Measurements from ENCODE around the gene KIF12.

The KIF12 gene

DNA sequence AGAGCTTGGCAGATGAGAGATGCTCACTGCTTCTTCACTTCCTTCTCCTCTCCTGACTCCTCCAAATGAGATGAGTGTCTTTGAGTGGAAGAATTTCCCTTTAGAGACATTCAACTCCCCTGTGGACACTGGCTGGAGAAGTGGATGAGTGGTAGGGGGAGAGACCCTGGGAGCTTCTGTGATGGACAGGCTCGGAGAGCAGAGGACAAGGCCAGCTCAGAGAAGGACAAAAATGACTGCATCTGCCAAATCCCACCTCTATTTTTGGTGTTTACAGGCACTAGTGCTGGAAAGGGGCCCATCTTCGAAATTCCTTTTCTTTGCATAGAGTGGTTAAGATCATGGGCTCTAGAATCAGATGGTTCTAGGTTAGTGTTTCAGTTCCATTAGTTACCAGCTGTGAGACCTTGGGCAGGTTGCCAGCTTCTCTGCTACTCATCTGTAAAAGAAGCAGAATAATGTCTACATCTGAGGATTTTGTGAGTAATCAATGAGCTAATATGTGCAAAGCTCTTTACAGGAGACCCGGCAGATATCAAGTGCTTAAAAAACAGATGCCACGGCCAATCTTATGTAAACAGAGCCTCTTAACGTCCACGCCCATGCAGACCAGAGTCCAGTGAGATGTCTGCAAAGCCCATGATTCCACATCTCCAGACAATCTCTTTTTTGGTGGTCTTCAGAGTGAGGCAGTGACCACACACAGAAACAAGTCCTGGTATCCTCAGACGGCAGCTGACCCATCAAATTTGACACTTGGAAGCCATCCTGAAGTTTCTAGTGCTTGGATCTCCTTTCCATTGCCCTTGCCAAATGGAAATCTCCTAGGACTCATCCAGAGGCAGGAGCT lies 42.7 kb upstream of the KIF12 start:
- H3K36me3 ChIP-seq (replicated peaks; ENCODE audit: insufficient read depth, low read length) = no peaks in the 10 kb centered on the region
- TF ChIP-seq EZH2phosphoT487 (IDR thresholded peaks at IDR 0.05; ENCODE audit: low read length) (no peak), EZH2 (optimal IDR thresholded peaks at IDR 0.05; ENCODE audit: low read depth, low read length) (no peak)
- TF ChIP-seq, protein P1, sequence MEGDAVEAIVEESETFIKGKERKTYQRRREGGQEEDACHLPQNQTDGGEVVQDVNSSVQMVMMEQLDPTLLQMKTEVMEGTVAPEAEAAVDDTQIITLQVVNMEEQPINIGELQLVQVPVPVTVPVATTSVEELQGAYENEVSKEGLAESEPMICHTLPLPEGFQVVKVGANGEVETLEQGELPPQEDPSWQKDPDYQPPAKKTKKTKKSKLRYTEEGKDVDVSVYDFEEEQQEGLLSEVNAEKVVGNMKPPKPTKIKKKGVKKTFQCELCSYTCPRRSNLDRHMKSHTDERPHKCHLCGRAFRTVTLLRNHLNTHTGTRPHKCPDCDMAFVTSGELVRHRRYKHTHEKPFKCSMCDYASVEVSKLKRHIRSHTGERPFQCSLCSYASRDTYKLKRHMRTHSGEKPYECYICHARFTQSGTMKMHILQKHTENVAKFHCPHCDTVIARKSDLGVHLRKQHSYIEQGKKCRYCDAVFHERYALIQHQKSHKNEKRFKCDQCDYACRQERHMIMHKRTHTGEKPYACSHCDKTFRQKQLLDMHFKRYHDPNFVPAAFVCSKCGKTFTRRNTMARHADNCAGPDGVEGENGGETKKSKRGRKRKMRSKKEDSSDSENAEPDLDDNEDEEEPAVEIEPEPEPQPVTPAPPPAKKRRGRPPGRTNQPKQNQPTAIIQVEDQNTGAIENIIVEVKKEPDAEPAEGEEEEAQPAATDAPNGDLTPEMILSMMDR (IDR thresholded peaks at IDR 0.05; ENCODE audit: low read length) = no peak
- no peaks in the 10 kb centered on the region for H4K20me1 ChIP-seq (ENCODE audit: insufficient read depth, low read length)
- no peaks in the 10 kb centered on the region for H3K9me3 ChIP-seq (replicated peaks; ENCODE audit: insufficient read depth, low read length)
- no peak overlapping the region for H3K9ac ChIP-seq (ENCODE audit: low read length)
- H2AFZ ChIP-seq (ENCODE audit: low read length) = no peak overlapping the region
- peaks cover 38% of the 10 kb centered on the region for H3K27me3 ChIP-seq (replicated peaks; ENCODE audit: insufficient read depth, low read length)
- H3K4me1 ChIP-seq (ENCODE audit: low read length) = no peaks in the 10 kb centered on the region
- H3K4me2 ChIP-seq (ENCODE audit: low read depth, low read length) = no peak overlapping the region
- H3K79me2 ChIP-seq (ENCODE audit: low read length) = no peaks in the 10 kb centered on the region
- no peak overlapping the region for H3K27ac ChIP-seq (ENCODE audit: low read length)
- H3F3A ChIP-seq (ENCODE audit: insufficient read depth, low read length) = no peaks in the 10 kb centered on the region
- H3K9me2 ChIP-seq (replicated peaks; ENCODE audit: insufficient read depth, low read length) = no peaks in the 10 kb centered on the region
- no peak overlapping the region for H3K4me3 ChIP-seq (ENCODE audit: low read length)
- no peak for DNase-seq

DNA sequence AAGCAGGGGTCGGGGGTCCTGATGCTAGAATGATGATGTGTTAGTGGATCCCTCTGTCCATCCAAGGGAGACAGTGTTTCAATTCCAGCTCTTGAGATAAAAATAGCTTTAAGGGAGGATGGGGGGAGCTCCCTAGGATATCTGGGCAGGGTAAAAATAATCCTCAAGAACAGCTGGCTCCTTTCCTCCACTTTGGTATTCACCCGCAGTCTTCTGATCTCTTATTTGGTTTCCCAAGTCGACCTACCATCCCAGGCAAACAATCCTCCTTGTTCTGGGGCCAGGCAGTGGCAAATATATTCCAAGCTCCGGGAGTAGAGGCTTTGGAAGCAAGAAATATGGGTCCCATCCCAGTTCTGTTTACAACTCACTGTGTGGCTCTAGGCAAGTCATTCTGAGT lies 41.8 kb upstream of the KIF12 start:
- Histone ChIP-seq H3K27ac (ENCODE audit: low read length) (no peak overlapping the region), H3K9ac (ENCODE audit: low read length) (no peak overlapping the region), H3K36me3 (replicated peaks; ENCODE audit: insufficient read depth, low read length) (no peaks in the 10 kb centered on the region), H3K9me2 (replicated peaks; ENCODE audit: insufficient read depth, low read length) (no peaks in the 10 kb centered on the region), H2AFZ (ENCODE audit: low read length) (no peak overlapping the region), H3K4me2 (ENCODE audit: low read depth, low read length) (no peak overlapping the region), H3K79me2 (ENCODE audit: low read length) (no peaks in the 10 kb centered on the region), H3K4me3 (ENCODE audit: low read length) (no peak overlapping the region), H3K9me3 (replicated peaks; ENCODE audit: insufficient read depth, low read length) (no peaks in the 10 kb centered on the region), H3K27me3 (replicated peaks; ENCODE audit: insufficient read depth, low read length) (peaks cover 31% of the 10 kb centered on the region), H4K20me1 (ENCODE audit: insufficient read depth, low read length) (no peaks in the 10 kb centered on the region), H3F3A (ENCODE audit: insufficient read depth, low read length) (no peaks in the 10 kb centered on the region), H3K4me1 (ENCODE audit: low read length) (no peaks in the 10 kb centered on the region)
- TF ChIP-seq, protein P1 (IDR thresholded peaks at IDR 0.05; ENCODE audit: low read length) = no peak
- TF ChIP-seq EZH2phosphoT487 (IDR thresholded peaks at IDR 0.05; ENCODE audit: low read length) = no peak
- no peak for DNase-seq

DNA sequence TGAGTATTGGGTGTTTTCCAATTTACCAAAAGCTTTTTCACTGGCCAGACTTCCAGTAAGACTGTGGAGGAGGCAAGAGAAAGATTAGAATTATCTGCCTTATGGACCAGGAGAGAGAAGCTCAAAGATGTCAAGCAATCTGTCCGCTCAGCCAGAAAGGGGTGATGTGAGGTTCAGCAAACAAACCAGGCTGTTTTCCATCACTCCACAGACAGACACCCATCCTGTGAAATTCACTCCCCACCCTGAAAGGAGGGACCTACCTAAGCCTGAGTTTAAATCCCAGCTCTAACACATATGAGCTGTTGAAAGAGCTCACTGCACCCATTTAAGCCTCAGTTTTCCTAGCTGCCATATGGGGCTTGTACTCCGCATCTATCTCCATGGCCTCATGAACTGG lies 41.3 kb upstream of the KIF12 start:
- H3F3A ChIP-seq (ENCODE audit: insufficient read depth, low read length) = no peaks in the 10 kb centered on the region
- no peaks in the 10 kb centered on the region for H3K9me2 ChIP-seq (replicated peaks; ENCODE audit: insufficient read depth, low read length)
- no peaks in the 10 kb centered on the region for H3K9me3 ChIP-seq (replicated peaks; ENCODE audit: insufficient read depth, low read length)
- H2AFZ ChIP-seq (ENCODE audit: low read length) = no peak overlapping the region
- no peak for DNase-seq
- H3K27ac ChIP-seq (ENCODE audit: low read length) = no peak overlapping the region
- no peak overlapping the region for H3K4me2 ChIP-seq (ENCODE audit: low read depth, low read length)
- H3K4me1 ChIP-seq (ENCODE audit: low read length) = no peaks in the 10 kb centered on the region
- peaks cover 31% of the 10 kb centered on the region for H3K27me3 ChIP-seq (replicated peaks; ENCODE audit: insufficient read depth, low read length)
- TF ChIP-seq EZH2 (optimal IDR thresholded peaks at IDR 0.05; ENCODE audit: low read depth, low read length) (no peak), EZH2phosphoT487 (IDR thresholded peaks at IDR 0.05; ENCODE audit: low read length) (no peak)
- TF ChIP-seq, protein P1 (IDR thresholded peaks at IDR 0.05; ENCODE audit: low read length) = no peak
- no peaks in the 10 kb centered on the region for H4K20me1 ChIP-seq (ENCODE audit: insufficient read depth, low read length)
- H3K9ac ChIP-seq (ENCODE audit: low read length) = no peak overlapping the region
- no peak overlapping the region for H3K4me3 ChIP-seq (ENCODE audit: low read length)
- H3K36me3 ChIP-seq (replicated peaks; ENCODE audit: insufficient read depth, low read length) = no peaks in the 10 kb centered on the region
- H3K79me2 ChIP-seq (ENCODE audit: low read length) = no peaks in the 10 kb centered on the region
